WI38 (cell line): ENCODE results near the gene TAOK3.

ENCODE experiments used
- H3K4me3 ChIP-seq: 2 replicates; pipeline ENCODE4 v1.5.1; 2011; ENCODE audit warnings: low read depth, mild to moderate bottlenecking, control low read depth, low read length
- CTCF ChIP-seq: IDR thresholded peaks from 2 replicates; pipeline ENCODE4 v1.5.1; 2012; ENCODE audit warnings: low read depth, mild to moderate bottlenecking, control low read depth, low read length

TAOK3 gene

GRCh38 chr12:118188690-118189371, 183.9 kb downstream of the TAOK3 start:
- no peak for TF ChIP-seq CTCF
- peak overlapping the region; percentile 63 for H3K4me3 ChIP-seq

GRCh38 chr12:118187751-118188435, 184.8 kb downstream of the TAOK3 start:
- no peak for TF ChIP-seq CTCF
- H3K4me3 ChIP-seq, result peak overlapping the region; percentile 21; the same call in 1 of the 2 replicates

GRCh38 chr12:118185602-118186397, 186.9 kb downstream of the TAOK3 start:
- no peak overlapping the region for H3K4me3 ChIP-seq
- TF ChIP-seq CTCF, result no peak

- no peak for TF ChIP-seq CTCF
Measured at GRCh38 chr12:118183711-118184110, 189.0 kb downstream of the TAOK3 start.

GRCh38 chr12:118183155-118183554, 189.6 kb downstream of the TAOK3 start:
- no peak overlapping the region for H3K4me3 ChIP-seq
- TF ChIP-seq CTCF, result no peak

More at GRCh38 chr12:118183711-118184110, 189.0 kb downstream of the TAOK3 start:
- no peak overlapping the region for H3K4me3 ChIP-seq

- no peak for TF ChIP-seq CTCF
- no peak overlapping the region for H3K4me3 ChIP-seq
Measured at GRCh38 chr12:118175823-118176447, 196.8 kb downstream of the TAOK3 start.
